GM12878 (cell line): Measurements from ENCODE around the gene ATF6B.

ENCODE experiments used
- CTCF ChIP-seq, 3 experiments: IDR thresholded peaks in 2 of 3; conservative IDR thresholded peaks in 1 of 3; 2 replicates each; pipeline ENCODE4 v1.5.1; 2011; ENCODE audit warnings: low read depth in 3 of 3, low read length in 3 of 3, mild to moderate bottlenecking in 3 of 3, control low read depth in 2 of 3, moderate library complexity in 2 of 3, inconsistent platforms in 1 of 3, mixed read lengths in 1 of 3; ENCODE audit not compliant: control insufficient read depth in 2 of 3, insufficient read depth in 1 of 3; ENCODE audit errors: extremely low read depth in 1 of 3
- E4F1 ChIP-seq: fragments of 450-650 bp; IDR thresholded peaks from 2 replicates; pipeline ENCODE4 v1.6.1; 2018; ENCODE audit warnings: borderline replicate concordance, mild to moderate bottlenecking; ENCODE audit not compliant: partially characterized antibody
- ELK1 ChIP-seq: IDR thresholded peaks from 2 replicates; pipeline ENCODE4 v1.6.1; 2012; ENCODE audit warnings: low read depth, low read length, improper control_type of control experiment
- GABPA ChIP-seq: IDR thresholded peaks from 2 replicates; pipeline ENCODE4 v1.6.1; 2014; ENCODE audit warnings: antibody characterized with exemption, low read depth, mild to moderate bottlenecking, inconsistent platforms
- KAT2A ChIP-seq: conservative IDR thresholded peaks from 2 replicates; pipeline ENCODE4 v1.6.1; 2011; ENCODE audit warnings: low read depth, low read length; ENCODE audit not compliant: control insufficient read depth
- MTA3 ChIP-seq: IDR thresholded peaks from 2 replicates; pipeline ENCODE4 v1.6.1; 2012; ENCODE audit warnings: low read length, inconsistent platforms, borderline replicate concordance
- NFIC ChIP-seq: IDR thresholded peaks from 2 replicates; pipeline ENCODE4 v1.6.1; 2012; ENCODE audit warnings: low read depth, mild to moderate bottlenecking, inconsistent platforms, low read length, moderate library complexity
- NR2F1 ChIP-seq: fragments of 450-650 bp; conservative IDR thresholded peaks from 2 replicates; pipeline ENCODE4 v1.6.1; 2017; ENCODE audit warnings: mild to moderate bottlenecking
- POLR2A ChIP-seq: IDR thresholded peaks from 2 replicates; pipeline ENCODE4 v1.6.1; 2011; ENCODE audit warnings: low read depth, mild to moderate bottlenecking, low read length
- RFX5 ChIP-seq: IDR thresholded peaks from 2 replicates; pipeline ENCODE4 v1.6.1; 2011; ENCODE audit warnings: low read depth, low read length, improper control_type of control experiment
- TAF1 ChIP-seq: IDR thresholded peaks from 2 replicates; pipeline ENCODE4 v1.6.1; 2011; ENCODE audit warnings: mild to moderate bottlenecking, low read depth, low read length, borderline replicate concordance
- TCF7 ChIP-seq: IDR thresholded peaks from 2 replicates; pipeline ENCODE4 v1.6.1; 2014; ENCODE audit warnings: antibody characterized with exemption, borderline replicate concordance
- ZBTB33 ChIP-seq: fragments of 450-650 bp; IDR thresholded peaks from 2 replicates; pipeline ENCODE4 v1.6.1; 2017; ENCODE audit warnings: mild to moderate bottlenecking

GRCh38 chr6:32149932-32150870, 22.2 kb upstream of the ATF6B start:
- no peak for TF ChIP-seq E4F1
- no peak for TF ChIP-seq CTCF (IDR thresholded peaks at IDR 0.05 in 2 of 3, conservative IDR thresholded peaks at IDR 0.05 in 1 of 3; ENCODE audit: control insufficient read depth in 2 of 3, extremely low read depth in 1 of 3, insufficient read depth in 1 of 3, low read depth in 3 of 3, low read length in 3 of 3)
- TF ChIP-seq POLR2A: no peak
- TF ChIP-seq NR2F1: no peak
- TF ChIP-seq KAT2A: no peak
- no peak for TF ChIP-seq GABPA
- TF ChIP-seq RFX5: no peak
- no peak for TF ChIP-seq ZBTB33
- TF ChIP-seq TAF1: no peak
- no peak for TF ChIP-seq TCF7
- TF ChIP-seq ELK1: no peak
- no peak for TF ChIP-seq NFIC
- TF ChIP-seq MTA3: no peak
